Uterus (tissue), 2 donors: Measurements from ENCODE around the gene NEB.
"Not testable (repeated sequence)": the region's sequence is repeated elsewhere in the genome, so short reads cannot be mapped to it uniquely, and the experiment has no call there.

Source experiments
- CTCF ChIP-seq, 4 experiments: fragments of 200-600 bp in 2 of 4; fragments of 450-650 bp in 2 of 4; sonication (generic) in 2 of 4; IDR thresholded peaks; one replicate each; pipeline ENCODE4 v1.5.1; 2016 to 2019; ENCODE audit warnings: antibody characterized with exemption in 4 of 4, mild to moderate bottlenecking in 2 of 4, moderate library complexity in 1 of 4
- POLR2A ChIP-seq, 2 donors: fragments of 450-650 bp; IDR thresholded peaks; one replicate each; pipeline ENCODE4 v1.6.1; 2016; ENCODE audit warnings: antibody characterized with exemption in 2 of 2, mild to moderate bottlenecking in 1 of 2, moderate library complexity in 1 of 2

GRCh38 chr2:151603530-151603929 is 130.7 kb downstream of the NEB start:
- TF ChIP-seq CTCF, POLR2A (IDR thresholded peaks at IDR 0.05): not testable (repeated sequence)
